HG03139 (cell line): ENCODE data around the gene IKZF2.
"Not testable (repeated sequence)": the region's sequence is repeated elsewhere in the genome, so short reads cannot be mapped to it uniquely, and the experiment has no call there.

Experiments
- ATAC-seq: cut with Tn5 transposase; IDR thresholded peaks from one replicate; pipeline ENCODE4 v1.9.1; 2021; ENCODE audit not compliant: unreplicated experiment

IKZF2 gene

DNA sequence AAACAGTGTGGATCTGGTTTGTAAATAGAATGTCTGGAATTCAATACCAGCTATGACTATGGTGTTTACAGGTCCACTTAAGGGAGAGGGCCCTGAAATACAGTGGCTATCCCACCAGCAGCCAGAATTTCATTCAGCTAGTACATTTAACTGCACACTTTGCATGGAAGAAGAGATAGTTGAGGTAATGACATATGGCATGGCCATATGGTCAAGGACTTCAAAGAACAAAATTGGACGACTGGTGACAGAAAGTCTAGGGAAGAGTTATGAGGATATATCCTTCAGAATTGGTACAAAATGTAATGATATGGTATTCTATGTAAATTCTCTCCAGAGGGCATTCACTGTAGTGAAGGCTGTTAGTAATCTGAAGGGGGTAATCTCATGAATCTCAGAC is 105.0 kb downstream of the IKZF2 start:
- no peak for ATAC-seq

DNA sequence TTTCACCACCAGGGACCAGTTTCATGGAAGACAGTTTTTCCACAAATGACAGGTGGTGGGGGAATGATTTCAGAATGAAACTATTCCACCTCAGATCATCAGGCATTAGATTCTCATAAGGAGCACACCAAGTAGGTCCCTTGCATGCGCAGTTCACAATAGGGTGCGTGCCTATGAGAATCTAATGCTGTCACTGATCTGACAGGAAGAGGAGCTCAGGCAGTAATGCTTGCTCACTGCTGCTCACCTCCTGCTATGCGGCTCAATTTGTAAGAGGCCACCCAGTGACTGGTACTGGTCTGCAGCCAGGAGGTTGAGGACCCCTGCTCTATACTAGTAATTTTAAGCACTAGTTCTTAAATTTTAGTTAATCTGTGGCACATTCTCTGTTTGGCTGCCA is 107.8 kb downstream of the IKZF2 start:
- ATAC-seq: no peak

- ATAC-seq: no peak
These were observed 109.2 kb downstream of the IKZF2 start for GRCh38 chr2:213042262-213042661.

- ATAC-seq: no peak
These were observed 114.6 kb downstream of the IKZF2 start for GRCh38 chr2:213036836-213037235.

GRCh38 chr2:213034585-213034984 is 116.8 kb downstream of the IKZF2 start:
- no peak for ATAC-seq

DNA sequence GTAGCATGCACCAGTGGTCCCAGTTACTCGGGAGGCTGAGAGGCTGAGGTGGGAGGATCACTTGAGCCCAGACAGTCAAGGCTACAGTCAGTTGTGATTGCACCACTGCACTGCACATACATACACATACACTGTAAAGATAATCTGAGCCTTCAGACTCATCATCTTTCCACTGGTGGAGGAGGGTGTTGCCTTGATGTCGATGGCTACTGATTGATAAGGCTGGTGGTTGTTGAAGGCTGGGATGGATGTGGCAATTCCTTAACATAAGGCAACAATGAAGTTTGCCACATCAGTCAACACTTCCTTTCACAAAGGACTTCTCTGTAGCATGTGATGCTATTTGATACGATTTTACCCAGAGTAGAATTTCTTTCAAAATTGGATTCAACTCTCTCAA is 118.8 kb downstream of the IKZF2 start:
- ATAC-seq: no peak

GRCh38 chr2:213022987-213023386 is 128.4 kb downstream of the IKZF2 start:
- peak; percentile 68 for ATAC-seq

GRCh38 chr2:213021971-213022899 is 129.2 kb downstream of the IKZF2 start:
- ATAC-seq: peak; percentile 72

DNA sequence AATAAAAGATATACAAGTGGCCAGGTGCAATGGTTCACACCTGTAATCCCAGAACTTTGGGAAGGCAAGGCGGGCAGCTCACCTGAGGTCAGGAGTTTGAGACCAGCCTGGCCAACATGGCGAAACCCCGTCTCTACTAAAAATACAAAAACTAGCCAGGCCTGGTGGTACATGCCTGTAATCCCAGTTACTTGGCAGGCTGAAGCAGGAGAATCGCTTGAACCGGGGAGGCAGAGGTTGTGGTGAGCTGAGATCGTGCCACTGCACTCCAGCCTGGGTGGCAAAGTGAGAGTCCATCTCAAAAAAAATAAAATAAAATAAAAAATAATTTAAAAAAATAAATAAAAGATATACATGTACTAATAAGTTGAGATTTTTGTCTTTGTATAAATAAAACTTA is 130.5 kb downstream of the IKZF2 start:
- not testable (repeated sequence) for ATAC-seq

GRCh38 chr2:213020268-213020667 is 131.1 kb downstream of the IKZF2 start:
- no peak for ATAC-seq

DNA sequence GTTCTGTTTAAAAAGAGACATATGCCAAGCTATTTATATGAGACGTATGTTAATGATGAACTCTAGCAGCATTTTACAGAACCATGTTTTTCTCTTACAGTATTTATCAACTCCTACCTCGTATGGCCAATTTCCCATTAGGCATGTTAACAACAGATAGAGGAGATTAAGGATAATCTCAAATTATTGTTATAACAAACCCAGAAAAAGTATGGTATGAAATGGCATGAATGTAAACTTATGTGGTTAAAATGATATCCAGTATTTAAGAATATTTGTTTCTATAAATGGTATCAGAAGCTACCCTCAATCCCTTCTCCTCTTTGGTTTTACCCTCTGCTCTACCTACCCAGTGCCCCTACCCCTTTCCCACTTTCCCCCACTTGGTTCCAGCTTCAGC is 132.0 kb downstream of the IKZF2 start:
- ATAC-seq: no peak

- ATAC-seq: no peak
These were observed 133.0 kb downstream of the IKZF2 start for GRCh38 chr2:213018340-213018901.

DNA sequence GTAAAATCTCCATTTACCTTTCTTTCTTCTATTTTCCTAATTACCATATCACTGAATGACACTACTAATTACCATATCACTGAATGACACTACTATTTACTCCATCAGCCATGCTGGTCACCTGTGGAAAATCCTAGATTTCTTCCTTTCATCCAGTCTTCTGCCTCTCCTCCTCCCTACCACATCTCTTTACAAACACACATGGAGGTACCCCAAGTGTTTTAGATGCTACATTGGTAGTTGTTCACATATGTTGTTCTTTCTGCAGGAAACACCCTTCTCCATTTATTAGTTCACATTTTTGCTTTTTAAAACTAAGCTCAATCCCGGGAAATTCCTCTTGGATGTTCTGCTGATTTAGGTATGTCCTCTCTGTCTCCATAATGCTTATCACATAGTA is 134.0 kb downstream of the IKZF2 start:
- no peak for ATAC-seq

- ATAC-seq: no peak
These were observed 134.4 kb downstream of the IKZF2 start for GRCh38 chr2:213016984-213017351.

- ATAC-seq: no peak
These were observed 135.0 kb downstream of the IKZF2 start for GRCh38 chr2:213016166-213016983.

GRCh38 chr2:213015387-213016165 is 135.8 kb downstream of the IKZF2 start:
- peak; percentile 83 for ATAC-seq

GRCh38 chr2:213013979-213014378 is 137.4 kb downstream of the IKZF2 start:
- no peak for ATAC-seq

DNA sequence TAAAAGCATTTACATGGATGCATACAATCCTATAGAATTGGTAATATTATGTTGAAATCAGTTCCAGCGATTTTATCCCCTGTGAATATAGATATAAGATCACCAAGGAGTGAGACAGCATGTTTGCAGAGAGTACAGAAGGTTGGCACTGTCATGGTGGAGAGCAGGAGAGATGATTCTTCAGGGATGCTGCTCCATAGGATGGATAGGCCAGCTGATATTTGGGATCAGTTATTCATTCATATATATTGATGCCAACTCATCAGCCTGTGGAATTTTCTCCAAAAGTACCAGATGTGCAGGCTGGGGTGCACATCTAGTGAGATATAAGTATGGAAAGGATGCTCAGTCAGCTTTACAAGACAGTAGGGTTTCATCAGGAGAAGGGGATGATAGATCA is 139.9 kb downstream of the IKZF2 start:
- ATAC-seq: no peak

DNA sequence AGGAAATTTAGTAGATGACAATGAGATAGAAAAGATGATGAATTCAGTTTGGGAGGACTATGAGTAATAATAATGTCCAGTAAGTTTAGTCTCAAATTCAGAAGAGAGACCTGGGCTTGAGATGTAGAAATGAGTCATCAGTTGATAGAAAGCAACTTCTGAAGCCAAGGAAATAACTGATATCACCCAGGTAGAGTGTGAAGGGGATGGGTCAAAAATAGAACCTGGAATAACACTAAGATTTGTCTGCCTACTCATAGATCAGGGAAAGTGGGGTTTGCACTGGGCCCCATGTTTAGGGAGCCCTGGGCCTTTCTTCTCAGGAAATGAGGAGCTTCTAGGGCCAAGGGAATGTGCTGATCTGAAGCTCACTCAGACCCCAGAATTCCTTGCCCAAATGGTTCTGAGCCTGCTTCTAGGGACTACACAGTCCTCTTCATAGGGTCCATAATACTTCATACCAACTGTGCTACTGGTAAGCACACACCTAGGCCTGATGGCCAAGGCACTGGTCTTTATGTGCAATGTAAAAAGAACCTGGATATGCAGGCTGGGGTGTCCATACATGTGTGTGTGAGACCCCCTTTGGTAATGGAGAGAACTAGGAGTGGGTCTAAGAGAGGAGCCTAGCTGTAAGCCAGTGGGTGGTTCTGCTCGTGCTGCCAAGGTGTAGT is 141.2 kb downstream of the IKZF2 start:
- no peak for ATAC-seq

GRCh38 chr2:213007290-213007838 is 144.0 kb downstream of the IKZF2 start:
- no peak for ATAC-seq
